CD4-positive, alpha-beta T cell treated with Interleukin-12 subunit alpha and Interleukin-12 subunit beta, for 1 hour (primary cell): ENCODE data around the gene OGDHL.
"Not testable (repeated sequence)": the region's sequence is repeated elsewhere in the genome, so short reads cannot be mapped to it uniquely, and the experiment has no call there.

Experiments
- DNase-seq: peaks from one replicate; pipeline ENCODE4 v3.0.0-alpha.2; 2020

The OGDHL gene

DNA sequence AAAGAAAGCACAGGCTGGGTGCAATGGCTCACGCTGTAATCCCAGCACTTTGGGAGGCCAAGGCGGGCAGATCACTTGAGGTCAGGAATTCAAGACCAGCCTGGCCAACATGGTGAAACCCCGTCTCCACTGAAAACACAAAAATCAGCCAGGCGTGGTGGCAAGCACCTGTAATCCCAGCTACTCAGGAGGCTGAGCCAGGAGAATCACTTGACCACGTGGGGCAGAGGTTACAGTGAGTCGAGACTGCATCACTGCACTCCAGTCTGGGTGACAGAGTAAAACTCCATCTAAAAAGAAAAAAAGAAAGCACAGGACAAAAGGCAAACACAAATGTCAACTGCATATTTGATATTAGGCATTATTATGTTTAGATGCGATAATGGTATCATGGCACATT lies 7.2 kb downstream of the OGDHL start:
- DNase-seq: not testable (repeated sequence)

DNA sequence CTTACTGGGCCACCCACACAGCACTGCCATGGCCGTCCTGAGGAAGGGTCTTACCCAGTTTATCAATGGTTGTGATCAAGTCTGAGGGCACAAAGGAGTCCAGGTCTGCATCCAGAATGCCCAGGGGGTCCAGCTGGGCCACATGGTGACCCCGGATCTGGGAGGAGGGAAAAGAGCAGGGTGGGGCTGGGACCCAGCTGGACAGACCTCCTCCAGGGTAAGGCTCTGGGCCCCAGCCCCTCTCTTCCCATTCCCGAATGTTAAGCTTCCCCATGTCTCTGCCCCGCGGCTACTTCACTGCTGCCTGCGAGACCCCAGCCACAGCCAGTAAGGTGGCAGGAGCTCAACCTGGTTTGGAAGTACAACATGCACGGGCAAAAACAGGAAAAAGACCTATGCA lies 9.5 kb downstream of the OGDHL start:
- no peak for DNase-seq

- no peak for DNase-seq
These were observed 10.2 kb downstream of the OGDHL start for GRCh38 chr10:49751636-49752510.

DNA sequence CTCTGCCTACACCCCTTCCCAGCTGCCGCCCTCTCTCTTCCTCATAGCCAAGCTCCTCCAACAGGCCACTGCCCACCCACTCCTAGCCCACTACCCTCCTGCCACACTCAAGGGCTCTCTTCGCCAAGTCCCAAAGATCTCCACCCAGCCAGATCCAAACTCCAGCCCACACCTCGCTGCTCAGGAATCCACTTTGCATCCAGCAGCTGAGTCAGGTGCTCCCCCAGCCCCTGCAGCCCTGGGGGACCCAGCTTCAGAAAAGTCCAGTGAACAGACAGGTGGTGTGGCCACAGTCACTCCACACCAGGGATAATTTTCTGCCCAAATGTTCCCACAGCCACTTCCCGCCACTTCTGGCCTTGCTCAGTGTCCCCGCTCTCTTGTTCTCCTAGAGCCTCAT lies 10.9 kb downstream of the OGDHL start:
- no peak for DNase-seq

GRCh38 chr10:49750546-49750945 lies 11.6 kb downstream of the OGDHL start:
- DNase-seq: no peak

DNA sequence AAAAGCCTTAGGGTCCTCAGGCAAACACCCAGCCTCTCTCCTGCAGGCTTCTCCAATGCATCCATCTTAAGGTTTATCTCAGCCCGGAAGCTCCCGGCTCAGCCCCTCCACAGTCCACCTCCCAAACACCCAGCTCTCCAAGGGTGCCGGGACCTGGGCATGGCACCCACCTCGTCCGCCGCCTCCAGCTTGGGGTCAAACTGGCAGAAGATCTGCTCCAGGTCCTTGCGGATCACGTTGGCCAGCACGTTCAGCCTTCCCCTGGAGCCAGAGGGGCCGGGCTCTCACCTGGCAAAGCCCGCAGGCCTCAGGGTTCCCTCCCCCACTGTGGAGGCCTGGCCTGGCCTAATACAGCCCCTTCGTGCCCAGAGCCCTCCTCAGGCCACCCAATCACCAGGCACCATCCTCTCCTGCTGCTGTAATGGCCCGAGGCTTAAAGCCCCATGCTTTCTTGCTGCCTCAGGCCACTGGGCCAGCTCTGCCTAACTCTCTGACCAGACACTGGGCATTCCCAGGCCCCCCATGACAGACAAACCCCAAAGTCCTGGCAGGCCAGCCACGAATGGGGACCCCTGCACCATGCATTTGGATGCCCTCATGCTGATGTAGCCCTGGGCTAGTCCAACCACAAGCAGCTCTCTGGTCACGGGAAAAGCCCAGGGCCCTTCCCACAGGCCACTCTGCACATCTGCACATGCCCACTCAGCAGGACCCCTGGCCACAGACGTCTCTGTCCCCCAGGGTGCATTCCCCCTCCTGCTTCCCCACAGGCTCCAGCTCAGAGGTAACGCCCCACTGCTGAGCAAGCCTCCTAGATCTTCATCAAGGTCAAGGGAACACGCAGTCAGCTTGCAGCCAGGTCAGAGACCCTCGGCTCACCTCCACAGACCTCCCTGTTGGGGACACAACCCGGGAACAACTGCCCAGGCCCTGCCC lies 12.3 kb downstream of the OGDHL start:
- no peak for DNase-seq

- DNase-seq: no peak
These were observed 13.0 kb downstream of the OGDHL start for GRCh38 chr10:49749144-49749543.

DNA sequence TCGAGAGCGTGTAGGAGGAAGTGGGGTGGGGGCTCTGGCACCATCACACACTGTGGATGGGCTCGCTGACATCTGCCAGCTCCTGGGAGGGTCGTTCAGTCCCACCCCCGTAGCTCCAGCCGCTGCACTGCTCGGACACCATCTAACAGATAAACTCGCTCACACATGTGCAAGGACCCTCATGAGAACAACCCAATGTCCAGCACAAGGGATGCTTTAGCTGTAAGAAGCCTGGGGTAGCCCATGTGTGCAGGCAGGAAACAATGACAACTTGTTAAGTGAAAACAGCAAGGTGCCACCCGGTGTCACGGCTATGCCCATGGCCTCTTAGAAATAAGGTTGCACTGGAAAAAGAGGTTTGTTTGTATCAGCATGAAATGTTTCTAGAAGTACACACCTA lies 14.1 kb downstream of the OGDHL start:
- no peak for DNase-seq

GRCh38 chr10:49747303-49747646 lies 14.8 kb downstream of the OGDHL start:
- DNase-seq: no peak

- DNase-seq: no peak
These were observed 15.4 kb downstream of the OGDHL start for GRCh38 chr10:49746626-49747302.

GRCh38 chr10:49745756-49746155 lies 16.4 kb downstream of the OGDHL start:
- DNase-seq: no peak

- DNase-seq: no peak
These were observed 17.1 kb downstream of the OGDHL start for GRCh38 chr10:49744924-49745605.

GRCh38 chr10:49744091-49744685 lies 17.9 kb downstream of the OGDHL start:
- no peak for DNase-seq

GRCh38 chr10:49743464-49744075 lies 18.6 kb downstream of the OGDHL start:
- no peak for DNase-seq

DNA sequence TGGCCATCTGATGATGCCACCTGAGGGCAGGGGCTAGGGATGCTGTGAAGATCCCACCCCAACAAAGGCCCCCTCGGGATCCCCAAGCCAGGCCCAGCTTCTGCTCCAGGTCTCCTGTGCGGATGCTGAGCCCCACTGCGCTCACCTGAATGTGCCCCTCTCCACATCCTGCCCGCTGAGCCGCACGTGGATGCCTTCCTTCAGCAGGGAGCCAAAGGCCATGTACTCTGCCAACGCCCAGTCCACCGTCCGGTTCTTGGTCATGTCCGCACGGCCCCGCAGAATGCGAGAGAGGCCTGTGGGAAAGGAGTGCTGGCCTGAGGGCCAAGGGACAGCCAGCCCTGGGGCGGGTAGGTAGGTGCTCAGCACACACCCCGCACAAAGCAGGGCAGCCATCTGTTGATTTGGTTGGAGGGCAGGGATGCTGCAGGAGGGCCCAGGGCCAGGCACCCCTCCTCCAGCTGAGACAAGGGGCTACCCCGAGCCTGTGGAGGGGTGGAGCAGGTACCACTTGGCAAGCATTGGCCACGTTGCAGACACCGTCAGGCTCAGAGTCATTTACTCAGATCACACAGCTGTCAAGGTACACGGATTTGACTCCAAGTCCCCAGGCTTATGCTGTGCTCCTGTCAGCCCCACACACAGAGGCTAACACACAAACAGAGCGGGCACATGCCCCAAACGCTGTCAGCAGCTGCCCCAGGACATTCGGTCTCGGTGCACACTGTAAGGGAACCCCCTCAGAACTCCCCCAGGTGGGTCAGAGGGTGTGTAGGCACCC lies 19.2 kb downstream of the OGDHL start:
- no peak for DNase-seq

DNA sequence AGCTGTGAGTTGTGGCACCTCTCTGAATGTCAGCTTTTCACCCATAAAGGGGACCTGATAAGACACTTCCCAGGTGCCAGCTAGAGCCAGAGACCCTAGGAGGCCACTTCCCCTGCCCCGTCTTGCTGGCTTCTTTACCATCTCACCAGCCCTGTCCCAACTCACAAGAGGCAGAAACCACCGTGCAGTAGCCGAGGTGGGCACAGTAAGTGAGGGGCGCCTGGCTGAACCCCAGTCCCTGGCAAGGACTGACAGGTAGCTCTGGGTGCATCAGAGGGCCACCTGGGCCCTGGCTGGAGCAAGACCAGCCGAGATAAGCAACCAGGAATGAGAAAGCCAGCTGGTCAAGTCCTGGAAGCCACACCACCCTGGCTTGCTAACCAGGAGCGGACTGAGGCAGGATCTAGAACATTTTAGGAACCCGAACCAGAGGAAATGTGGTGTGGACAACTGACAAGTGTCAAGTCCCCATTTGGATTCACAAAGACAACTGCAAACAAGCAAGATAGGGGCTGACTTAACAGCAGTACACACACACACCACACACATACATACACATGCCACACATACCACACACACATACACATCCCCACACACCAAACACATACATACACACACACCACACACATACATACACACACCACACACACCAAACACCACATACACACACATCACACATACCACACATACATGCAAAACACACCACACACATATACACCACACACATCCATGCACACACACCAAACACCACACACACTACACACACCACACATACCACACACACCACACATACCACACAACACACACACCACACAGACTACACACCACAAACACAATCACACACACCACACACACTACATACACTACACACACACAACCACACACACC lies 20.8 kb downstream of the OGDHL start:
- DNase-seq: no peak

- no peak for DNase-seq
These were observed 21.6 kb downstream of the OGDHL start for GRCh38 chr10:49740346-49741107.

GRCh38 chr10:49739426-49739825 lies 22.7 kb downstream of the OGDHL start:
- no peak for DNase-seq
